Uterus (tissue), 2 donors: Measurements from ENCODE around the gene VDAC1.

Experiments used
- POLR2A ChIP-seq, 2 donors: fragments of 450-650 bp; IDR thresholded peaks; one replicate each; pipeline ENCODE4 v1.6.1; 2016; ENCODE audit warnings: antibody characterized with exemption in 2 of 2, mild to moderate bottlenecking in 1 of 2, moderate library complexity in 1 of 2
- TF ChIP-seq, protein P1 (sequence below), 4 experiments: fragments of 200-600 bp in 2 of 4; fragments of 450-650 bp in 2 of 4; sonication (generic) in 2 of 4; IDR thresholded peaks; one replicate each; pipeline ENCODE4 v1.5.1; 2016 to 2019; ENCODE audit warnings: antibody characterized with exemption in 4 of 4, mild to moderate bottlenecking in 2 of 4, moderate library complexity in 1 of 4

DNA sequence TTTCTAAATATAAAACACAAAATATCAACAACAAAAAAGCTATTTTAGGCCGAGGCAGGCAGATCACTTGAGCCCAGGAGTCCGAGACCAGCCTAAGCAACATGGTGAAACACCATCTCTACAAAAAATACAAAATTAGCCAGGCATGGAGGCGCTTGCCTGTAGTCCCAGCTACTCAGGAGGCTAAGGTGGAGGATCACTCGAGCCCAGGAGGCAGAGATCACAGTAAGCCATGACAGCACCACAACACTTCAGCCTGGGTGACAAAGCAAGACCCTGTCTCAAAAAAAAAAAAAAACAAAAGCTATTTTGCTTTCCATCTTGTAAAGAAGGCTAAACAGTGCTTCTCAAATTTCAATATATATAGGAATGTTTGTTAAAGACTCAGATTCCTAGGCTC is 47.7 kb downstream of the VDAC1 start:
- TF ChIP-seq, protein P1, sequence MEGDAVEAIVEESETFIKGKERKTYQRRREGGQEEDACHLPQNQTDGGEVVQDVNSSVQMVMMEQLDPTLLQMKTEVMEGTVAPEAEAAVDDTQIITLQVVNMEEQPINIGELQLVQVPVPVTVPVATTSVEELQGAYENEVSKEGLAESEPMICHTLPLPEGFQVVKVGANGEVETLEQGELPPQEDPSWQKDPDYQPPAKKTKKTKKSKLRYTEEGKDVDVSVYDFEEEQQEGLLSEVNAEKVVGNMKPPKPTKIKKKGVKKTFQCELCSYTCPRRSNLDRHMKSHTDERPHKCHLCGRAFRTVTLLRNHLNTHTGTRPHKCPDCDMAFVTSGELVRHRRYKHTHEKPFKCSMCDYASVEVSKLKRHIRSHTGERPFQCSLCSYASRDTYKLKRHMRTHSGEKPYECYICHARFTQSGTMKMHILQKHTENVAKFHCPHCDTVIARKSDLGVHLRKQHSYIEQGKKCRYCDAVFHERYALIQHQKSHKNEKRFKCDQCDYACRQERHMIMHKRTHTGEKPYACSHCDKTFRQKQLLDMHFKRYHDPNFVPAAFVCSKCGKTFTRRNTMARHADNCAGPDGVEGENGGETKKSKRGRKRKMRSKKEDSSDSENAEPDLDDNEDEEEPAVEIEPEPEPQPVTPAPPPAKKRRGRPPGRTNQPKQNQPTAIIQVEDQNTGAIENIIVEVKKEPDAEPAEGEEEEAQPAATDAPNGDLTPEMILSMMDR (IDR thresholded peaks at IDR 0.05) = no peak
- TF ChIP-seq POLR2A (IDR thresholded peaks at IDR 0.05) = no peak
